Activated CD8-positive, alpha-beta memory T cell treated with anti-CD3 and anti-CD28 coated beads, Interleukin-2, amount 50 U/mL, for 4 hours (primary cell): ENCODE measurements around the gene KRT17.
"Not testable (repeated sequence)": the region's sequence is repeated elsewhere in the genome, so short reads cannot be mapped to it uniquely, and the experiment has no call there.

Experiments used
- DNase-seq: peaks from one replicate; pipeline ENCODE4 v3.0.0-alpha.2; 2020

The KRT17 gene

GRCh38 chr17:41633556-41634199 lies 9.3 kb upstream of the KRT17 start:
- DNase-seq, result no peak

DNA sequence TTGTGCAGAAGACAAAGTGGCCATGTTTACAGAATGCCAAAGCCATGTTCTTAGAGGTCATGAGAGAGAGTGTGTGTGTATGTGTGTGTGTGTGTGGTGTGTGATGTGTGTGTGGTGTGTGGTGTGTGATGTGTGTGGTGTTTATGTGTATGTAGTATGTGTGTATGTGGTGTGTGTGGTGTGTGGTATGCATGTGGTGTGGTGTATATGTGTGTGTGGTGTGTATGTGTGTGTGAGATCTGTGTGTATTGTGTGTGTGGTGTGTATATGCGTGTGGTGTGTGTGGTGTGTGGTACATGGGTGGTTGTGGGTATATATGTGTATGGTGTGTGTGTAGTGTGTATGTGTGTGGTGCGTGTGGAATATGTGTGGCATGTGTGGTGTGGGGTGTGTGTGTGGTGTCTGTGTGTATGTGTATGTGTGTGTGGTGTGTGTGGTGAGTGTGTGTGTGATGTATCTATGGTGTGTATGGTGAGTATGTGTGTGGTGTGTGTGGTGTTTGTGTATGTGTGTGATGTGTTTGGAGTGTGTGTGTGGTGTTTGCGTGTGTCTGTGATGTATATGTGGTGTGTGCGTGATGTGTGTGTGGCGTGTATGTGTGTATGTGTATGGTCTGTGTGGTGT lies 8.2 kb upstream of the KRT17 start:
- no peak for DNase-seq

DNA sequence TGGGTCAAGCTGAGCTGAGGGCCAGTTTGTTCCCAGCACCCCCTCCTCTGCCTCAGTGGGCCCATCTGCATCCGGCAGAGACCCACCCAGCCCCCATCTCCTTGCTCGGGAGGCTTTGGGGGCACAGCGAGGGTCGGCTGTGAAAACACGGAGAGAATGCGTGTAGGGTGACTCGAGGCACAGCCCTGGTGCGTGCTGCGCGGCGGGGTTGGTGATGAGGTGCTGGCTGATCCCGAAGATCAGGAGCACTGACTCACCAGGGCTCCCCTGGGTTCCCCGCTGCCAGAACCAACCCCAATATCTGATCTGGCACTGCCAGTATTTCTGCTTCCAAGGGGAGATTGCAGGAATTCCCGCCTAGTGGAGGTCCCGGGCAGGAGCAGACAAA lies 7.5 kb upstream of the KRT17 start:
- DNase-seq, result no peak

DNA sequence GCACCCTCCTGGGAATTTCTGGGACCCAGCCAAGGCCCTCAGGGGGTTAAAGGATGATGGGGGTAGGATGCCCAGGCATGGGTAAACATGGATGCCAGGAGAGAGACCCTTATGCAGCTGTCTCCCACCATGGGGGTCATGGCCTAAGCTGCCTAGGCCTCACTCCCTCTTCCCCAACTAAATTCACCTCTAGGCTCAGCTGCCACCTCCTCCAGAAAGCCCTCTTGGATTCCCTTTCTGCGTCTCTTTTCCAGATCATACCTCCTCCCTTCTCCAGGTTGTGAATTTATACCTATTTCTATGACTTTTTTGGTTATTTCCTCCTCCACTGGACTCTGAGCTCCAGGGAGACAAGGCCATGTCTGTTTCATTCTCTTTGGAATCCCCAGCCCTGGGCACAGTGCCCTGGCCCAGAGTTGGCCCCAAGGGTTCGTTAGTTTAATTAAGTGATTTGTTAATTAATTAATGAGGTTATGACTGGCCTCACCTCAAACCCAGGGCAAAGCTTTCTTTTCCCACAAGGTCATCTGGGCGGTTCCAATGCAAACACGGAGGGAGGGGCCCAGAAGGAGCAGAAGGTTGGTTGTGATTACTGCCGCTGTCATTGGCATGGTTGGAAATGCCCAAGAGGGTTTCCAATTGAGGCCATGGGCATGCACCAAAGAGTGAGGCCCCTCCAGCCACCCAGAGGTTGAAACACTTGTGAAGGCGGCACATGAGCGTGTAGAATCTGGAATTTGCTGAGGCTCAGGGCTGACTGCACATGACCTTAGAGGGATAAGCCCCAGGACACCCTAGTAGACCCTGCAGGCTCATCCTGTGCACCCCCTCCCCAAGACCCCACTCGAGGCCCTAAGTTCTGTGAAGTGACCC lies 6.9 kb upstream of the KRT17 start:
- DNase-seq, result no peak

GRCh38 chr17:41629826-41630670 lies 5.7 kb upstream of the KRT17 start:
- no peak for DNase-seq

- DNase-seq, result no peak
Measured at GRCh38 chr17:41629316-41629715, 4.9 kb upstream of the KRT17 start.

DNA sequence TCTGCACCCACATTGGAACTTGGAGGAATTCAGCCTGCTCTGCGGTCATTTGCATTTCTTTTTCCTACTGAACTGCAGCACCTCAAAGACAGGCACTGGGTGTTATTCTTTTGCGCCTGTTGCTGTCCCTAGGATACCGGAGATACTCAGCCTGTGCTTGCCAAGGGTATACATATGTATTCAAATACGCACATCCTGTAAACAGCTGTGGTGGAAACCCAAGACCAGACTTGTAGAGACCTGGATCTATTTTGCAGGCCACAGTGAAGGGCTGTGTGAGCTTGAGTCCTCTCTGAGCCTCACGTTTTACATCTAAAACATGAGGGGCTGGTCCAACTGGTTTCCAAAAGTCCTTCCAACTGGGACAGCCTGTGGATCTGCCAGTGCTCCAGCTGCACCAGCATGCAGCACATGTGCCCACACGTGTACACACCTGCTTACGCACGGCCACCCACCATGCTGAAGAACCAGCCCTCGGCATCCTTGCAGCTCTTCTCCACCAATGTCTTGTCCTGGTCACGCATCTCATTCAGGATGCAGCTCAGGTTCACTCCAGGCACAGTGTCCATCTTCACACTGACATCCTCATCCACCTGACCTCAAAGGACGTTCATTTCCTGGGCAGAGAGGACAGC lies 4.4 kb upstream of the KRT17 start:
- not testable (repeated sequence) for DNase-seq

GRCh38 chr17:41628073-41628370 lies 3.6 kb upstream of the KRT17 start:
- DNase-seq, result not testable (repeated sequence)

DNA sequence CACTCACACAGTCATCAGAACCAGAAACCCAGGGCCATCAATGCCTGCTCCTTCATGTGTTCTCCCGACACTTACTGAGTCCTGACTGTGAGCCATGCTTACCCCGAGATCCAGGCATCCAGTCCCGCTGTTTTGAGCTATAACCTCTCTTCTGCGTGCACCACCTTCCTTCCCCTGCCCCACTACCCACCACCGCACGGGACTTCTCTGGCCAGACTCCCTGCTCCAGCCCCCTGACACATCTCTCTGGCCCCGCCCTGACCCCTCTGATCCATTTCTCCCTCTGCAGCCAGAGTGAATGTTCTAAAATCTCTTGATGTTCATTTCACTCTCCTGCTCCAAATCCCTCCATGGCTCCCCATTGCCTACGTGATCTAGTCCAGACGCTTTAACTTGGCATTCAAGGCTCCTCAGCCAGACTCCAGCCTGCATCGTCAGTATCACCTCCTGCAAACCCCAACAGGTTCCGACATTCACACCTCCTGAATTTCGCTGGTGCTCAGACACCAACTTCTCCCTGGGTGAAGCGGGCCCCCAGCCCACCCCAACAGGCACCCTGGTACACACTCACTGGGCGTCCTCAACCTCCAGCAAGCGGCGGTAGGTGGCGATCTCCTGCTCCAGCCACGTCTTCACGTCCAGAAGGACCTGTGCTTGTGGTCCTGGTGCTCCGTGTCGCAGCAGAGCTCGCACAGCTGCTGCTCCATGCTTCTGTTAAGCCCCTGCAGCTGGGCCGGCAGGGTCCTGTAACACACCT lies 3.1 kb upstream of the KRT17 start:
- no peak for DNase-seq

DNA sequence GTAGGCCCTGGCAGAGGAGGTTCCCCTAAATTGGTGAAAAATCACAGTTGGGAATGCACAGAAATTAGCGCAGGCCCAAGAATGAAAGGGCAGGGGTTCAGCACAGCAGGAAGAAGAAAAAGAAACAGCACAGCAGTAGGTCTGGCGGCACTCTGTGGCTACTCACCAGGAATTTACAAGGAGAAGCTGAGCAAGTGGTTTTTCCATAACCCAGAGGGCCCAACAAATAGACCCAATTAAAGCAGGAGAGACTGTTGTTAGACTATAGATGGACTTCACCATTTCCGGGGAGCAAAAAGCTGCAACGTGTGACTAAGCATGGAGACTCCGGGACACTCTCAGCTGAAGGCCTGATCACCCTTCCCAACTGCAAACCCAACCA lies 2.5 kb upstream of the KRT17 start:
- not testable (repeated sequence) for DNase-seq

- DNase-seq, result not testable (repeated sequence)
Measured at GRCh38 chr17:41626028-41626913, 1.9 kb upstream of the KRT17 start.

- no peak for DNase-seq
Measured at GRCh38 chr17:41625602-41626001, 1.2 kb upstream of the KRT17 start.

- not testable (repeated sequence) for DNase-seq
Measured at GRCh38 chr17:41623184-41623861, 1.1 kb downstream of the KRT17 start.

GRCh38 chr17:41622340-41623183 lies 1.8 kb downstream of the KRT17 start:
- not testable (repeated sequence) for DNase-seq

DNA sequence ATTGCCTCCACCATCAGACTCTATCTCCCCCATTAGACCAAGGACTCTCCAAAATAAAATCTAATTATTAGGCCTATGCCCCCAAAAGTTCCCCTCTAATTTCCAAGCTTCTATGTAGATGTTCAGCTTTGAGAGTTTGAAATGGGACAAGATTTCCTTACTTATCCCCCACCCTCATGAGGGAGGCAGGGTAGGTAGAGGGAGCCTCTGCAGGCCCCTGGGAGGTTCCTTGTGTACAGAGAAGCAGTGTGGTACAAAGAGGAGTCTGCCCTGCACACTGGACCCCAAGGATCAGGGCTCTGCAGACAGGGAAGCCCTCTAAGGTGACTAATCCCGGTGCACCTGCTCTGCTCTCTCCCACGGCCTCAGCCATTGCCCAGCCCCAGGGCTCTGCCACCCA lies 2.5 kb downstream of the KRT17 start:
- DNase-seq, result no peak

GRCh38 chr17:41621435-41621817 lies 2.9 kb downstream of the KRT17 start:
- DNase-seq, result not testable (repeated sequence)

GRCh38 chr17:41620583-41621434 lies 3.6 kb downstream of the KRT17 start:
- DNase-seq, result no peak

DNA sequence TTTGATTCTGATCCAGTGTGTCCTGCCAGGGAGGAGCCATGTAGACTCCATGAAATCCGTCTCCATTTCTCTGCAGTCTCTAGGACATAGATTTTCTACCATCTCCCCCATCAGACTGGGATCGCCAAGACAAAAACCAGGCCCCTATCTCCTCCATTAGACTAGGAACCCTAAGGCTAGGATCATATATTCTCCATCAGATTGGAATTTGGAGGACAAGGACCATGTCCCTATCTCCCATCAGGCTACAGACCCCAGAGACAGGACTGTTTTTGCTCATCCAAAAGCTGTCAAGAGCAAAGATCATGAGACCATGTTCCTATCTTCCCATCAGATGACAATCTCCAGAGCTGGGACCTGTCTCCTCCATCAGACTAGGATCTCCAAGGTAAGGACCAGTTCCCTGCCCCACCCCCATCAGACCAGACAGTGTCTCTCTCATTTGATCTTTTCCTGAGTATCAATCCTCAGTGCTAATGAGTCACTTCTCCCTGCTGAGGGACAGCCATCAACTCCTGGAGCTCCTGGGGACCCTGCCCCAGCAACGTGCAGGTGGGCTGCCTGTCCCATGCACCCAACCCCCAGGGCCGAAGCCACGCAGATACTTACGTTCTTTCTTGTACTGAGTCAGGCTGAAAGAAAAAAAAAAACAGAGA lies 4.3 kb downstream of the KRT17 start:
- DNase-seq, result not testable (repeated sequence)
